HL-60 (cell line): ENCODE measurements around the gene ADIRF.

Experiments
- DNase-seq, 2 experiments: peaks; one replicate each; pipeline ENCODE4 v3.0.0-alpha.2; 2010 to 2020; ENCODE audit warnings: low read depth in 1 of 2, low spot score in 1 of 2
- H3K27ac ChIP-seq: fragments of 250-450 bp; sonication (Bioruptor Pico); replicated peaks from 2 replicates; pipeline ENCODE4 v1.5.1; 2020; ENCODE audit warnings: mild to moderate bottlenecking, moderate library complexity
- H3K27me3 ChIP-seq: fragments of 250-450 bp; sonication (Bioruptor Pico); 2 replicates; pipeline ENCODE4 v1.5.1; 2021; ENCODE audit warnings: mild to moderate bottlenecking, moderate library complexity; ENCODE audit not compliant: insufficient read depth, poor library complexity, severe bottlenecking
- H3K4me3 ChIP-seq: replicated peaks from 2 replicates; pipeline ENCODE4 v1.5.1; 2011; ENCODE audit warnings: mild to moderate bottlenecking, control low read depth, low read length; ENCODE audit not compliant: insufficient read depth
- GABPA ChIP-seq: IDR thresholded peaks from 2 replicates; pipeline ENCODE4 v1.6.1; 2012; ENCODE audit warnings: low read depth
- POLR2AphosphoS5 ChIP-seq: IDR thresholded peaks from 2 replicates; pipeline ENCODE4 v1.6.1; 2012; ENCODE audit warnings: low read depth
- SPI1 ChIP-seq: IDR thresholded peaks from 2 replicates; pipeline ENCODE4 v1.6.1; 2012; ENCODE audit warnings: low read depth, mild to moderate bottlenecking, borderline replicate concordance
- TF ChIP-seq, protein P1 (sequence below): IDR thresholded peaks from one replicate; pipeline ENCODE4 v1.5.1; 2011; ENCODE audit warnings: low read length, control low read depth, inconsistent platforms; ENCODE audit not compliant: insufficient read depth
- TF ChIP-seq, protein P2 (sequence below): IDR thresholded peaks from 2 replicates; pipeline ENCODE4 v1.6.1; 2012; ENCODE audit warnings: low read depth; ENCODE audit not compliant: insufficient replicate concordance

The ADIRF gene

DNA sequence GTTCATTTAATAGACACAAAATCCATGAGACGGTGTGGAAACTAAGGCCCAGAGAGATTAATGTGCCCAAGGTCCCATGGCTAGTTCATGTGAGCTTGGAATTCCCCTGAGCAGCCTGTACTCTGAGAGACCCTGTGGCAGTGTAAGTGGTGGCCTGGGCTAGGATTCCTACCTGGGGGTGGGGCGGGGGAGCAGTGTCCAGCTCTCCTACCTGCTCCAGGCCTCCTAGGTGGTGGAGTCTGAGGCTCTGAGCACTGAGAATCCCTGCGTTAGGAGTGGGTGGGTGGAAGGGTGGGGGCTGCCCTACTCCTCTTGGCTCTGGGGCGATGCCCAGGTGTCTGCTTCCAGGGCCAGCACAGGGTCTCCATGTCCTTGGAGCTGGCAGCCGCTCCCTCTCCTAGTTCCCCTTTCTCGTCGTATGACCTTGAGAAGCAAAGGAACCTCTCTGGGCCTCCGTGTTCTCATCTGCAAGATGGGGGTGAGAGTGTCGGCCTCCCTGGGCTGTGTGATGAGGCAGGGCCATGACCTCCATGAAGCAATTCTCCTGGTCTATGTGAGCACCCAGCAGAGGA, 7.3 kb upstream of the ADIRF start:
- TF ChIP-seq SPI1, result no peak
- TF ChIP-seq GABPA, result no peak
- TF ChIP-seq, protein P1, sequence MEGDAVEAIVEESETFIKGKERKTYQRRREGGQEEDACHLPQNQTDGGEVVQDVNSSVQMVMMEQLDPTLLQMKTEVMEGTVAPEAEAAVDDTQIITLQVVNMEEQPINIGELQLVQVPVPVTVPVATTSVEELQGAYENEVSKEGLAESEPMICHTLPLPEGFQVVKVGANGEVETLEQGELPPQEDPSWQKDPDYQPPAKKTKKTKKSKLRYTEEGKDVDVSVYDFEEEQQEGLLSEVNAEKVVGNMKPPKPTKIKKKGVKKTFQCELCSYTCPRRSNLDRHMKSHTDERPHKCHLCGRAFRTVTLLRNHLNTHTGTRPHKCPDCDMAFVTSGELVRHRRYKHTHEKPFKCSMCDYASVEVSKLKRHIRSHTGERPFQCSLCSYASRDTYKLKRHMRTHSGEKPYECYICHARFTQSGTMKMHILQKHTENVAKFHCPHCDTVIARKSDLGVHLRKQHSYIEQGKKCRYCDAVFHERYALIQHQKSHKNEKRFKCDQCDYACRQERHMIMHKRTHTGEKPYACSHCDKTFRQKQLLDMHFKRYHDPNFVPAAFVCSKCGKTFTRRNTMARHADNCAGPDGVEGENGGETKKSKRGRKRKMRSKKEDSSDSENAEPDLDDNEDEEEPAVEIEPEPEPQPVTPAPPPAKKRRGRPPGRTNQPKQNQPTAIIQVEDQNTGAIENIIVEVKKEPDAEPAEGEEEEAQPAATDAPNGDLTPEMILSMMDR, result no peak
- TF ChIP-seq, protein P2, sequence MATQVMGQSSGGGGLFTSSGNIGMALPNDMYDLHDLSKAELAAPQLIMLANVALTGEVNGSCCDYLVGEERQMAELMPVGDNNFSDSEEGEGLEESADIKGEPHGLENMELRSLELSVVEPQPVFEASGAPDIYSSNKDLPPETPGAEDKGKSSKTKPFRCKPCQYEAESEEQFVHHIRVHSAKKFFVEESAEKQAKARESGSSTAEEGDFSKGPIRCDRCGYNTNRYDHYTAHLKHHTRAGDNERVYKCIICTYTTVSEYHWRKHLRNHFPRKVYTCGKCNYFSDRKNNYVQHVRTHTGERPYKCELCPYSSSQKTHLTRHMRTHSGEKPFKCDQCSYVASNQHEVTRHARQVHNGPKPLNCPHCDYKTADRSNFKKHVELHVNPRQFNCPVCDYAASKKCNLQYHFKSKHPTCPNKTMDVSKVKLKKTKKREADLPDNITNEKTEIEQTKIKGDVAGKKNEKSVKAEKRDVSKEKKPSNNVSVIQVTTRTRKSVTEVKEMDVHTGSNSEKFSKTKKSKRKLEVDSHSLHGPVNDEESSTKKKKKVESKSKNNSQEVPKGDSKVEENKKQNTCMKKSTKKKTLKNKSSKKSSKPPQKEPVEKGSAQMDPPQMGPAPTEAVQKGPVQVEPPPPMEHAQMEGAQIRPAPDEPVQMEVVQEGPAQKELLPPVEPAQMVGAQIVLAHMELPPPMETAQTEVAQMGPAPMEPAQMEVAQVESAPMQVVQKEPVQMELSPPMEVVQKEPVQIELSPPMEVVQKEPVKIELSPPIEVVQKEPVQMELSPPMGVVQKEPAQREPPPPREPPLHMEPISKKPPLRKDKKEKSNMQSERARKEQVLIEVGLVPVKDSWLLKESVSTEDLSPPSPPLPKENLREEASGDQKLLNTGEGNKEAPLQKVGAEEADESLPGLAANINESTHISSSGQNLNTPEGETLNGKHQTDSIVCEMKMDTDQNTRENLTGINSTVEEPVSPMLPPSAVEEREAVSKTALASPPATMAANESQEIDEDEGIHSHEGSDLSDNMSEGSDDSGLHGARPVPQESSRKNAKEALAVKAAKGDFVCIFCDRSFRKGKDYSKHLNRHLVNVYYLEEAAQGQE, result no peak
- no peak for TF ChIP-seq POLR2AphosphoS5
- no peak overlapping the region for H3K27ac ChIP-seq
- no peaks in the 10 kb centered on the region for H3K27me3 ChIP-seq
- no peak for DNase-seq
- no peak overlapping the region for H3K4me3 ChIP-seq

DNA sequence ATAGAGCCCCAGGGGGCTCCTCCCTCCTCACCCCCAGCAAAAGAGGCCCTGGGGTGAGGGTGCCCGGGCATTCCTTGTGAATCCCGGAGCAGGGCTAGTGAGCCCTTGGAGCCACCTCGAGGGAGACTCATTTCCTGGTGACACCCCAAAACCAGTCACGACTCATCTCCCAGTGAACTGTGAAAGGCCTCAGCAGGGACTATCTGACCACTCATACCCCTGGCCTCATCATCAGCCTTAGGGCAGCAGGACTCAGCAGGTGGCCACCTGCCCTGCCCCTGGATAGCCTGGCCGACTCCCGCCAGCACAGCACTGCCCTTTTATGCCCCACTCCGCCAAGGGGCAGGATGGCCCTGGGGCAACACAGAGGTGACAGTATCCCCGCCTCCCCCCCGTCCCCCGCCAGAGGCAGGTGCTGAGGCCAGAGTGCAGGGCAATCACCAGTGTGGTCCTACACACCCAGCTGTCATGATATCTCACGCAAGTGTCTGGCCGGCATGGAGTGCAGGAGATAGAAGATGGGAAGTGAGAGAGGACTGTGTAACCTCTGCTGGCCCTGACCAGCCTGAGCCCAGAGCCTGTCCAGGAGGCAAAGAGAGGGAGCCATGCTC, 6.7 kb upstream of the ADIRF start:
- no peak overlapping the region for H3K4me3 ChIP-seq
- no peak overlapping the region for H3K27ac ChIP-seq
- no peaks in the 10 kb centered on the region for H3K27me3 ChIP-seq
- no peak for TF ChIP-seq SPI1
- TF ChIP-seq, protein P2, result no peak
- TF ChIP-seq POLR2AphosphoS5, result no peak
- TF ChIP-seq, protein P1, result no peak
- TF ChIP-seq GABPA, result no peak
- no peak for DNase-seq

DNA sequence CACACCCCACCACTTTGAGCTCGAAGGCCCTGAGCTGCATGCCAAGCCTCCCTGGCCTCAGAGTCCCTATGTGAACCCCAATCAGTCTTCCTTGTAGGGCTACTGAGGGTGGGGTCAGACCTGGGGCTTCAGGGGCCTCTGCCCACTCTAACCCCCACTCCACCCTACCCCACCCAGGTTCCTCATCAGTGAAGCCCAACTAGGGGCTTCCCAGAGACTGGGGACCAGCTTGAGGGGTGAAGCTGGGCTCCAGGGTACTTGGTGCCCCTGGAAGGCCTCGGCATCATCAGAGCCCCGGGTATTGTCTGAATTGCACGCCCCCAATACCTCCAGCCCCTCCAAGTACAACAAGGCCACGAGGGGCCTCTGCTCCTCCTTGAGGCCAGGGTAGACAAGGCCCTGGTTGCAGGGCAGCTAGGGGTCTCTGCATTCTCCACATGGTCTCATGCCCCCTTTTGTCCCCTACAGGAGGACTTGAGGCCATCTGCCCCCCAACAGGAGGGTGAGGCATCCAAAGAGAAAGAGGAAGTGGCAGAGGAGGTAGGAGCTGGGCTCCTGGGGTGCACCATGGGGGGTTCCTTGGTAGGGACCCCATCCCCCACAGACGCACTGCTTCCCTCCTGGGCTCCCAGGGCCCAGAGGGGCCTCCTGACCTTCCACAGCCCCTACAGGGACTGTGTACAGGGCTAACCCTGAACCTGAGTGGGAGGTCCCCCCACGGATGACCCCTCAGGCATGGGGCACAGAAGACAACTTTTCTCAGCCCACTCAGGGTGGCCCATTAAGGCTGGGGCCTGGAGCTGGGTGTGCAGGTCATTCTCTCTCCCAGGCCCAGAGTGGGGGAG, 5.9 kb upstream of the ADIRF start:
- DNase-seq, result no peak
- Histone ChIP-seq H3K4me3 (no peak overlapping the region), H3K27ac (no peak overlapping the region), H3K27me3 (no peaks in the 10 kb centered on the region)
- TF ChIP-seq, protein P1, result no peak
- peak; percentile 76 for TF ChIP-seq SPI1
